NB4 (cell line): ENCODE results near the gene SMAD3.

ENCODE experiments used
- DNase-seq: peaks from one replicate; pipeline ENCODE4 v3.0.0; 2010; ENCODE audit warnings: low read depth
- H3K4me3 ChIP-seq: one replicate; pipeline ENCODE4 v1.5.1; 2011; ENCODE audit warnings: mild to moderate bottlenecking, low read depth, low read length, moderate library complexity
- MAX ChIP-seq: IDR thresholded peaks from 2 replicates; pipeline ENCODE4 v1.6.1; 2011; ENCODE audit warnings: low read depth, low read length
- MYC ChIP-seq: IDR thresholded peaks from 2 replicates; pipeline ENCODE4 v1.6.1; 2011; ENCODE audit warnings: low read depth, low read length
- POLR2A ChIP-seq: IDR thresholded peaks from 2 replicates; pipeline ENCODE4 v1.6.1; 2011; ENCODE audit warnings: mild to moderate bottlenecking; ENCODE audit not compliant: insufficient read length; ENCODE audit errors: extremely low read depth
- TF ChIP-seq, protein P1 (sequence below): IDR thresholded peaks from one replicate; pipeline ENCODE4 v1.5.1; 2012; ENCODE audit warnings: low read depth, low read length

The SMAD3 gene

GRCh38 chr15:67103869-67104268 lies 38.5 kb downstream of the SMAD3 start:
- no peak overlapping the region for H3K4me3 ChIP-seq
- DNase-seq: no peak
- TF ChIP-seq POLR2A: no peak
- no peak for TF ChIP-seq MYC
- TF ChIP-seq MAX: no peak
- TF ChIP-seq, protein P1, sequence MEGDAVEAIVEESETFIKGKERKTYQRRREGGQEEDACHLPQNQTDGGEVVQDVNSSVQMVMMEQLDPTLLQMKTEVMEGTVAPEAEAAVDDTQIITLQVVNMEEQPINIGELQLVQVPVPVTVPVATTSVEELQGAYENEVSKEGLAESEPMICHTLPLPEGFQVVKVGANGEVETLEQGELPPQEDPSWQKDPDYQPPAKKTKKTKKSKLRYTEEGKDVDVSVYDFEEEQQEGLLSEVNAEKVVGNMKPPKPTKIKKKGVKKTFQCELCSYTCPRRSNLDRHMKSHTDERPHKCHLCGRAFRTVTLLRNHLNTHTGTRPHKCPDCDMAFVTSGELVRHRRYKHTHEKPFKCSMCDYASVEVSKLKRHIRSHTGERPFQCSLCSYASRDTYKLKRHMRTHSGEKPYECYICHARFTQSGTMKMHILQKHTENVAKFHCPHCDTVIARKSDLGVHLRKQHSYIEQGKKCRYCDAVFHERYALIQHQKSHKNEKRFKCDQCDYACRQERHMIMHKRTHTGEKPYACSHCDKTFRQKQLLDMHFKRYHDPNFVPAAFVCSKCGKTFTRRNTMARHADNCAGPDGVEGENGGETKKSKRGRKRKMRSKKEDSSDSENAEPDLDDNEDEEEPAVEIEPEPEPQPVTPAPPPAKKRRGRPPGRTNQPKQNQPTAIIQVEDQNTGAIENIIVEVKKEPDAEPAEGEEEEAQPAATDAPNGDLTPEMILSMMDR: no peak

DNA sequence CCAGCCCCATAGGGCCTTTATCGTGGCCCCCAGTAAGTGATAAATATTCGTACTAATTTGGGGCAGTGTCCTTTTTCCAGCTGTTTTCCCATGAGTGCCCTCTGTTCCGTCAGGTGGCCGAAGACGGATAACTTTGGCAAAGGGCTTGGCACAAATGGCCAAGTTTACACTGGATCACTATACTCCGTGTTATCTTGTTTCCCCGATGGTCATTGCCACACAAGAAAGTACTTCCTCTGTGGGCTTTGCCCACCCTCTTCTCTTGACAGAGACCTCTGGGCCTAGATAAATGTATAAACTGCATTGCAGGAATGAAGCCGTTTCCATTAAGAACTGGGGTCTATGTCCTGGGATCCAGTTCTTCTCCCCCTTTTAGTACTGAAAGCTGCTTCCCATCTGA lies 39.1 kb downstream of the SMAD3 start:
- H3K4me3 ChIP-seq: no peak overlapping the region
- TF ChIP-seq POLR2A: no peak
- TF ChIP-seq, protein P1: no peak
- TF ChIP-seq MAX: no peak
- no peak for TF ChIP-seq MYC
- no peak for DNase-seq

- no peak for DNase-seq
- TF ChIP-seq MAX (no peak), POLR2A (no peak), MYC (no peak)
- TF ChIP-seq, protein P1: no peak
- no peak overlapping the region for H3K4me3 ChIP-seq
These were observed 39.9 kb downstream of the SMAD3 start for GRCh38 chr15:67105065-67105951.

DNA sequence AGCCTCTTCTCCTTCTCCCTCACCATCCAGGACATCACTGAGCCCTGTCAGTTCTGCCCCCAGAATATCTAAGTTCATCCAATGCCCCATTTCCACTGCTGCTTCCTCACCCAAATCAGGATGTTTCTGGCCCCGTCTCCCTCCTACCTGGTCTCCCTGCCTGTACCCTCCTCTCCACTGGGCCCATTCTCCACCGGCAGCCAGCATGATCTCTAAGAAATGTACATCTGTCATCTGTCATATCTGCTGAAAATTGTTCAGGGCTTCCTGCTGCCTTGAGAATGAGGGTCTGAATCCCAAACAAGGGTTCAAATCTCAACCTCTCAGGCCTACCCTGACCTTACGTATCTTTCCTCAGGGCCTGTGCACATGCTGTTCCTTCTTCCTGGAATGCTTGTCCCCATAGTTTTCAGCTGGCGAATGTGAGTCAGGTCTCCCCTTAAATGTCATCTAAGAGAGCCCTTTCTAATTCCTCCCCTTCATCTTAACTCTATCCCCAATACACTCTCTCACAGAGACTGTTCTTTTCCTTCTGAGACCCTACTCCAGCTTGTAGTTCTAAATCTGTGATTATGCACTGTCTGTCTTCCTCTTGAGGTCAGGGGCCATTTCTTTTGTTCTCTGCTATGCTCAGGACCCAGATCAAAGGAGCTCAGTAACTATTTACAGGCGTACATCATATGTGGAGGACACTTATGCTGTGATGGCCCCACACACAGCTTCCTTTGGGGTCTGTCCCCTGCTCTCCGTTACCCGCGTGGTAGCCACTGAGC lies 40.8 kb downstream of the SMAD3 start:
- no peak for DNase-seq
- H3K4me3 ChIP-seq: no peak overlapping the region
- TF ChIP-seq, protein P1: no peak
- TF ChIP-seq POLR2A (no peak), MAX (no peak), MYC (no peak)

DNA sequence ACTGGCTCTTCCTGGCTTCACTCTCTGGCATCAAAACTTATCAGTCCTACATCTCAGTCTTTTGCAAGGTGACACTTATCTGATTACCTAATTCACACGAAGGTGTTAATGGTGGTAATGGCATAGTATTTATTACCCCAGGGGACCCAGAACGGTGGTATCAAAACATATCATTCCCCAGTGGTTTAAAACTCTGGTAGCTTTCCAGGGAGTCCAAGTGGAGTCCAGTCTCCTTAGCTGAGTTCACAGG lies 41.3 kb downstream of the SMAD3 start:
- DNase-seq: no peak
- TF ChIP-seq MAX (no peak), MYC (no peak), POLR2A (no peak)
- TF ChIP-seq, protein P1: no peak
- H3K4me3 ChIP-seq: no peak overlapping the region
